GM12801 (cell line): ENCODE results near the gene GABBR1.

Experiments
- CTCF ChIP-seq: IDR thresholded peaks from one replicate; pipeline ENCODE4 v1.5.1; 2011; ENCODE audit warnings: control low read depth; ENCODE audit not compliant: insufficient read length; ENCODE audit errors: extremely low read depth

Gene GABBR1

GRCh38 chr6:29576056-29576455 is 56.9 kb downstream of the GABBR1 start:
- TF ChIP-seq CTCF: no peak

- TF ChIP-seq CTCF: no peak
These were observed 65.0 kb downstream of the GABBR1 start for GRCh38 chr6:29567991-29568390.

- TF ChIP-seq CTCF: no peak
These were observed 65.4 kb downstream of the GABBR1 start for GRCh38 chr6:29567541-29567940.

- no peak for TF ChIP-seq CTCF
These were observed 66.1 kb downstream of the GABBR1 start for GRCh38 chr6:29566856-29567255.

- no peak for TF ChIP-seq CTCF
These were observed 68.1 kb downstream of the GABBR1 start for GRCh38 chr6:29564875-29565274.

GRCh38 chr6:29563435-29563965 is 69.5 kb downstream of the GABBR1 start:
- no peak for TF ChIP-seq CTCF

GRCh38 chr6:29561606-29562181 is 71.3 kb downstream of the GABBR1 start:
- no peak for TF ChIP-seq CTCF

- TF ChIP-seq CTCF: no peak
These were observed 71.9 kb downstream of the GABBR1 start for GRCh38 chr6:29561091-29561490.
